PC-9 (cell line): ENCODE results near the gene XRCC2. TPM values are rescaled to one million over a fixed set of nuclear protein-coding genes. Genes with fewer than 3 reads are reported as not detected.

Source experiments
- BruUV-seq: library from RNA; stranded (reverse); fragments of 400-500 nt; replicated peaks from 2 replicates; lab custom pipeline; 2021; lab: Mats Ljungman, UMichigan
- CTCF ChIA-PET: fragments of 300-600 bp; sonication (Branson Sonifier 250); formaldehyde crosslinking; loops from one replicate; lab custom pipeline; 2022; ENCODE audit warnings: antibody characterized with exemption; lab: Charles Lee
- POLR2A ChIA-PET: fragments of 300-600 bp; sonication (Branson Sonifier 250); formaldehyde crosslinking; loops from one replicate; lab custom pipeline; 2022; ENCODE audit warnings: antibody characterized with exemption; ENCODE audit not compliant: unreplicated experiment; lab: Charles Lee
- DNase-seq, 2 experiments: peaks; one replicate each; pipeline versions ENCODE4 v3.0.0 to v3.0.0-alpha.2; 2015 to 2022; ENCODE audit warnings: mixed read lengths in 1 of 2
- H2AFZ ChIP-seq: fragments of 200-600 bp; sonication (generic); 2 replicates; pipeline ENCODE4 v1.8.1; 2017; ENCODE audit warnings: antibody characterized with exemption
- H3F3A ChIP-seq: fragments of 200-600 bp; sonication (generic); 2 replicates; pipeline ENCODE4 v1.8.1; 2017; ENCODE audit warnings: antibody characterized with exemption, mild to moderate bottlenecking, low read depth; ENCODE audit not compliant: insufficient read depth
- H3K27ac ChIP-seq: fragments of 200-600 bp; sonication (generic); 2 replicates; pipeline ENCODE4 v1.6.1; 2016; ENCODE audit warnings: mixed run types
- H3K27me3 ChIP-seq: fragments of 200-600 bp; sonication (generic); 2 replicates; pipeline ENCODE4 v1.6.1; 2016; ENCODE audit warnings: low read depth, mixed run types; ENCODE audit not compliant: insufficient read depth
- H3K36me3 ChIP-seq: fragments of 200-600 bp; sonication (generic); 2 replicates; pipeline ENCODE4 v1.6.1; 2016; ENCODE audit warnings: low read depth, mixed run types
- H3K4me1 ChIP-seq: fragments of 200-600 bp; sonication (generic); replicated peaks from 2 replicates; pipeline ENCODE4 v1.6.1; 2016; ENCODE audit warnings: mixed run types; ENCODE audit not compliant: insufficient read depth
- H3K4me2 ChIP-seq: fragments of 200-600 bp; sonication (generic); 2 replicates; pipeline ENCODE4 v1.6.1; 2017; ENCODE audit warnings: mixed run types
- H3K4me3 ChIP-seq: fragments of 200-600 bp; sonication (generic); 2 replicates; pipeline ENCODE4 v1.6.1; 2016; ENCODE audit warnings: mixed run types
- H3K79me2 ChIP-seq: fragments of 200-600 bp; sonication (generic); 2 replicates; pipeline ENCODE4 v1.6.1; 2017; ENCODE audit warnings: low read depth, mixed run types
- H3K9me2 ChIP-seq: fragments of 200-600 bp; sonication (generic); 2 replicates; pipeline ENCODE4 v1.8.1; 2017; ENCODE audit warnings: mild to moderate bottlenecking; ENCODE audit not compliant: insufficient read depth
- H3K9me3 ChIP-seq: fragments of 200-600 bp; sonication (generic); 2 replicates; pipeline ENCODE4 v1.8.1; 2016; ENCODE audit warnings: low read depth; ENCODE audit not compliant: insufficient read depth
- H4K20me1 ChIP-seq: fragments of 200-600 bp; sonication (generic); 2 replicates; pipeline ENCODE4 v1.8.1; 2017; ENCODE audit not compliant: insufficient read depth
- CTCF ChIP-seq: fragments of 200-600 bp; sonication (generic); conservative IDR thresholded peaks from 2 replicates; pipeline ENCODE4 v1.6.1; 2017; ENCODE audit warnings: mixed run types, antibody characterized with exemption, mild to moderate bottlenecking, moderate library complexity
- EZH2 ChIP-seq: fragments of 200-600 bp; sonication (generic); IDR thresholded peaks from 2 replicates; pipeline ENCODE4 v1.8.0; 2017; ENCODE audit warnings: antibody characterized with exemption, low read depth
- intact Hi-C: fragments of 100-400 bp; cut with micrococcal nuclease; formaldehyde crosslinking; loops from one replicate; pipeline ENCODE4 v1.10.0; 2022; ENCODE audit not compliant: unreplicated experiment
- total RNA-seq: library from RNA; stranded (reverse); gene quantifications from 2 replicates; pipeline ENCODE4 v1.2.3, GENCODE V29; 2021

Gene XRCC2
- total RNA-seq, 1 experiment from 2014 or later = 25.0 TPM

DNA sequence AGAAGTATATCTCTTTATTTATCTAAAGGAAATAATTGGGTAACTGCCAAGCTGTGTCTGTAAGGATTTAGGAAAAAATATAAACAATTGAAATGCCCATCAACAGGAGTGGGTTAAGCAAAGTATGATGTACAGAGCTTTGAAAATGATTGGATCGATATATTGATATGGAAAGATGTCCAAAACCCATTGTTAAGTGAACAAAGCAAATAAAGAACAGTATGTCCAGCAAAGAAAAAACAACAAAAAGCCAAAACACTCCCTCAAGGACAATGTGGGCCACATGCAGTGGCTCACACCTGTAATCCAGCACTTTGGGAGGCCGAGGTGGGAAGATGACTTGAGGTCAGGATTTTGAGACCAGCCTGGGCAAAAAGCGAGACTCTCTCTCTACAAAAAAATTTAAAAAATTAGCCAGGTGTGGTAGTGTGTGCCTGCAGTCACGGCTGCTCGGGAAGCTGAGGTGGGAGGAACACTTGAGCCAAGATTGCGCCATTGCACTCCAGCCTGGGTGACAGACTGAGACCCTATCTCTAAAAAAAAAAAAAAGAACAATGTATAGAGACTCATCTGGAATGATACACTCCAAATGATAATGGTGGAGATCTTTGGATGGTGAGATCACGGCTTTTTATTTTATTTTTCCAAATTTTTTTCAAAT, 37.9 kb downstream of the XRCC2 start:
- ChIA-PET POLR2A (no interaction called here), CTCF (no interaction called here)

GRCh38 chr7:152637161-152637560, 38.8 kb downstream of the XRCC2 start:
- BruUV-seq = no TSS peak

More for the DNA sequence above, 37.9 kb downstream of the XRCC2 start:
- no peaks in the 10 kb centered on the region for H3K9me2 ChIP-seq
- no peak overlapping the region for H3K4me2 ChIP-seq
- H4K20me1 ChIP-seq = no peaks in the 10 kb centered on the region
- H3K79me2 ChIP-seq = no peaks in the 10 kb centered on the region
- TF ChIP-seq CTCF (no peak), EZH2 (no peak)
- no peaks in the 10 kb centered on the region for H3K27me3 ChIP-seq
- 0 out of 2 replicates have a peak, but pooled peaks cover 5% of the 10 kb centered on the region for H3F3A ChIP-seq
- no peaks in the 10 kb centered on the region for H3K9me3 ChIP-seq
- H2AFZ ChIP-seq = no peak overlapping the region
- BruUV-seq = no TSS peak
- DNase-seq = no peak
- H3K4me1 ChIP-seq = no peaks in the 10 kb centered on the region
- H3K27ac ChIP-seq = no peak overlapping the region
- H3K36me3 ChIP-seq = no peaks in the 10 kb centered on the region
- H3K4me3 ChIP-seq = no peak overlapping the region
- intact Hi-C loops = no loop called here

DNA sequence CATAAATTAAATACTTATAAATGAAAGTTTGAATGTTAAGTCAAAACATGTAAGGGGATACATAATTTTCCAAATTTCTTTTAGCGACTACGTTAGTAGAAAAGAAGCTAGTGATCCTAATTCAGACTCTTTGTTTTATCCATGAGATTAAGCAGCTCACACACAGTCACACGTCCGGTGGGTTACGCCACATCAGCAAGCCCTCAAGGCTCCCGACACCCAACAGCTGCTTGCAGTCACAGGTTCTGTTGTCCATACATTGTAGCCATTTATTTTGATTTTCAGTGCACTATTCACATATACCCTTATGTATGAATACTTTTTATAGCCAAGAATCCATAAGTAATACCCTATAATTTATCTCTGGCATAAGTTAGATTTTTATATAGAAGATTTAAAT, 39.5 kb downstream of the XRCC2 start:
- Histone ChIP-seq H3K4me3 (no peak overlapping the region), H4K20me1 (no peaks in the 10 kb centered on the region), H3K9me3 (no peaks in the 10 kb centered on the region), H3K27ac (no peak overlapping the region), H3K36me3 (no peaks in the 10 kb centered on the region), H3K4me2 (no peak overlapping the region), H3K79me2 (no peaks in the 10 kb centered on the region), H3F3A (0 out of 2 replicates have a peak, but pooled peaks cover 5% of the 10 kb centered on the region), H2AFZ (no peak overlapping the region), H3K9me2 (no peaks in the 10 kb centered on the region), H3K4me1 (no peaks in the 10 kb centered on the region), H3K27me3 (no peaks in the 10 kb centered on the region)
- TF ChIP-seq EZH2 = no peak
- no peak for TF ChIP-seq CTCF
- BruUV-seq = no TSS peak
- no peak for DNase-seq
- POLR2A ChIA-PET = no interaction called here
- CTCF ChIA-PET = no interaction called here
- intact Hi-C loops = no loop called here

More at GRCh38 chr7:152637161-152637560, 38.8 kb downstream of the XRCC2 start:
- intact Hi-C loops = no loop called here
- no peaks in the 10 kb centered on the region for H3K79me2 ChIP-seq
- POLR2A ChIA-PET = no interaction called here
- no peak overlapping the region for H2AFZ ChIP-seq
- no peak overlapping the region for H3K4me2 ChIP-seq
- no peaks in the 10 kb centered on the region for H3K27me3 ChIP-seq
- H3K4me3 ChIP-seq = no peak overlapping the region
- H3K9me3 ChIP-seq = no peaks in the 10 kb centered on the region
- TF ChIP-seq EZH2 (no peak), CTCF (no peak)
- no peaks in the 10 kb centered on the region for H3K36me3 ChIP-seq
- H3K9me2 ChIP-seq = no peaks in the 10 kb centered on the region
- DNase-seq = no peak
- 0 out of 2 replicates have a peak, but pooled peaks cover 5% of the 10 kb centered on the region for H3F3A ChIP-seq
- no peaks in the 10 kb centered on the region for H4K20me1 ChIP-seq
- no peak overlapping the region for H3K27ac ChIP-seq
- CTCF ChIA-PET = no interaction called here
- H3K4me1 ChIP-seq = no peaks in the 10 kb centered on the region
